ENCODE measurements around the gene SOHLH1.

GRCh38 chr9:135663857-135664256 is 35.4 kb downstream of the SOHLH1 start:
- no peak for TF ChIP-seq YY1 (tag by site-specific recombination; IDR thresholded peaks at IDR 0.05)
- TF ChIP-seq ZNF426 (tag by site-specific recombination; IDR thresholded peaks at IDR 0.05), result no peak
- TF ChIP-seq CTCF (tag by site-specific recombination; IDR thresholded peaks at IDR 0.05), result no peak
- no peak for TF ChIP-seq ZNF510 (tag by site-specific recombination; IDR thresholded peaks at IDR 0.05; ENCODE audit: insufficient replicate concordance)
- no peak for TF ChIP-seq ZNF843 (tag by site-specific recombination; IDR thresholded peaks at IDR 0.05)
- TF ChIP-seq ZNF10 (tag by site-specific recombination; IDR thresholded peaks at IDR 0.05), result no peak
- no peak for TF ChIP-seq ZBTB1 (tag by site-specific recombination; IDR thresholded peaks at IDR 0.05)
- no peak for TF ChIP-seq PATZ1 (tag by site-specific recombination; IDR thresholded peaks at IDR 0.05)
- no peak for TF ChIP-seq REST (tag by site-specific recombination; IDR thresholded peaks at IDR 0.05)
- TF ChIP-seq ZNF18 (tag by site-specific recombination; IDR thresholded peaks at IDR 0.05), result no peak
